Measurements from ENCODE around the gene VAV3. TPM values are rescaled to one million over a fixed set of nuclear protein-coding genes. Genes with fewer than 3 reads are reported as not detected.
"Not testable (repeated sequence)": the region's sequence is repeated elsewhere in the genome, so short reads cannot be mapped to it uniquely, and the experiment has no call there.

Gene VAV3
- total and polyA plus RNA-seq, 2 donors from 2014 or later: 61.6 to 87.5 TPM

GRCh38 chr1:107895403-107896191 is 69.4 kb downstream of the VAV3 start:
- Histone ChIP-seq H3K9me3 (ENCODE audit: control insufficient read depth in 2 of 3, insufficient read depth in 1 of 3, low read length in 3 of 3) (no peaks in the 10 kb centered on the region), H3K4me3 (ENCODE audit: low read length in 3 of 3) (no peak overlapping the region), H3K4me1 (ENCODE audit: control insufficient read depth in 2 of 3, insufficient read depth in 2 of 3, low read depth in 1 of 3, low read length in 3 of 3) (no peaks in the 10 kb centered on the region), H3K27me3 (ENCODE audit: control insufficient read depth, insufficient read depth, low read length) (no peaks in the 10 kb centered on the region), H3K27ac (ENCODE audit: low read depth in 2 of 2, low read length in 2 of 2) (no peak overlapping the region), H3K9ac (ENCODE audit: low read length in 3 of 3) (no peak overlapping the region), H3K36me3 (ENCODE audit: control insufficient read depth in 2 of 3, insufficient read depth in 3 of 3, low read length in 3 of 3) (no peaks in the 10 kb centered on the region)
- TF ChIP-seq CTCF (IDR thresholded peaks at IDR 0.05; ENCODE audit: borderline replicate concordance, extremely low read depth, insufficient read depth): no peak
- FAIRE-seq (no peak), DNase-seq (peak; percentile 41 to 62 (median 48))
- intact Hi-C loops (cut with DNase I): no loop called here

DNA sequence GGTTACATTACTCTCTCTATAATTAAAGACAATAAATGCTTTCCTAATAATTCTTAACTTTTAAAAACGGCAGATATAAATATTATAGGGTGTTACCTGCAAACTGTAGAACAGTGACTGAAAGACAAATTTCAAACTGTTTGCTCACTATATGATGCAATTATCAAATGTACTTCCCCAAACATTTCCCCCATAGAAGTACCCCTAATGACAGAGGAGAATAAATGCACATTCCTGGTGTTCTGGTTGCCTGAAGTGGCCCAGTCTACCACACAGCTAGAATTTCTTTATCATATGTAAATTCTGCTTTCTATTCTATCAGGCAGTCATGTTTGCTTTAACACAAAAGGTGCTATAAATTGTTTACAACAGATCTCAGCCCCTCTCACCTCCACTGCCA is 70.4 kb downstream of the VAV3 start:
- H3K9ac ChIP-seq (ENCODE audit: low read length in 3 of 3): no peak overlapping the region
- no peaks in the 10 kb centered on the region for H3K27me3 ChIP-seq (ENCODE audit: control insufficient read depth, insufficient read depth, low read length)
- H3K27ac ChIP-seq (ENCODE audit: low read depth in 2 of 2, low read length in 2 of 2): no peak overlapping the region
- H3K4me1 ChIP-seq (ENCODE audit: control insufficient read depth in 2 of 3, insufficient read depth in 2 of 3, low read depth in 1 of 3, low read length in 3 of 3): no peaks in the 10 kb centered on the region
- intact Hi-C loops (cut with DNase I): no loop called here
- DNase-seq: no peak
- no peak for FAIRE-seq
- no peaks in the 10 kb centered on the region for H3K9me3 ChIP-seq (ENCODE audit: control insufficient read depth in 2 of 3, insufficient read depth in 1 of 3, low read length in 3 of 3)
- H3K4me3 ChIP-seq (ENCODE audit: low read length in 3 of 3): no peak overlapping the region
- H3K36me3 ChIP-seq (ENCODE audit: control insufficient read depth in 2 of 3, insufficient read depth in 3 of 3, low read length in 3 of 3): no peaks in the 10 kb centered on the region
- no peak for TF ChIP-seq CTCF (IDR thresholded peaks at IDR 0.05; ENCODE audit: borderline replicate concordance, extremely low read depth, insufficient read depth)

GRCh38 chr1:107893350-107893749 is 71.6 kb downstream of the VAV3 start:
- DNase-seq; H3K27me3 ChIP-seq (ENCODE audit: control insufficient read depth, insufficient read depth, low read length); H3K9ac ChIP-seq (ENCODE audit: low read length in 3 of 3); H3K27ac ChIP-seq (ENCODE audit: low read depth in 2 of 2, low read length in 2 of 2); FAIRE-seq; H3K36me3 ChIP-seq (ENCODE audit: control insufficient read depth in 2 of 3, insufficient read depth in 3 of 3, low read length in 3 of 3); H3K9me3 ChIP-seq (ENCODE audit: control insufficient read depth in 2 of 3, insufficient read depth in 1 of 3, low read length in 3 of 3); intact Hi-C loops (cut with DNase I); H3K4me1 ChIP-seq (ENCODE audit: control insufficient read depth in 2 of 3, insufficient read depth in 2 of 3, low read depth in 1 of 3, low read length in 3 of 3); H3K4me3 ChIP-seq (ENCODE audit: low read length in 3 of 3): not testable (repeated sequence)

DNA sequence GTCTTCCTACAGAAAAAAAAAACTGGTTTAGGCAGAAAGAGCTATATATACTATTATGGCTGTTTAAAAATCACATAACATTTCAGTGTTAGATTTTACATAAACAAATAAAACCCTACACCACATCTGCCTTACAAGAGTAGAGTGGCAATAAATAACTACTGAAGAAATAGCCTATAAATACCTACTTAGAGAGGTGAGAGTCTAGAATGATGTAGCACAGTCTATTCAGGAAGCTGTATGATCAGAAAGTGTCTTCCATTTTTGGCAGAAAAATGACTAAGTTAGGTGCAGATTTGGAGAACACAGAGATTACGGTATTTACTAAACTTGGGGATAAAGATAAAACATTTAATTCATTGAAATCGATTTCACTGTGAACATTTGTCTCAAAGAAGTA is 75.5 kb downstream of the VAV3 start:
- no peak overlapping the region for H3K4me3 ChIP-seq (ENCODE audit: low read length in 3 of 3)
- H3K27me3 ChIP-seq (ENCODE audit: control insufficient read depth, insufficient read depth, low read length): no peaks in the 10 kb centered on the region
- no peaks in the 10 kb centered on the region for H3K9me3 ChIP-seq (ENCODE audit: control insufficient read depth in 2 of 3, insufficient read depth in 1 of 3, low read length in 3 of 3)
- TF ChIP-seq CTCF (IDR thresholded peaks at IDR 0.05; ENCODE audit: borderline replicate concordance, extremely low read depth, insufficient read depth): no peak
- DNase-seq: no peak
- no peak for FAIRE-seq
- H3K27ac ChIP-seq (ENCODE audit: low read depth in 2 of 2, low read length in 2 of 2): no peak overlapping the region
- H3K36me3 ChIP-seq (ENCODE audit: control insufficient read depth in 2 of 3, insufficient read depth in 3 of 3, low read length in 3 of 3): no peaks in the 10 kb centered on the region
- no peaks in the 10 kb centered on the region for H3K4me1 ChIP-seq (ENCODE audit: control insufficient read depth in 2 of 3, insufficient read depth in 2 of 3, low read depth in 1 of 3, low read length in 3 of 3)
- intact Hi-C loops (cut with DNase I): no loop called here
- no peak overlapping the region for H3K9ac ChIP-seq (ENCODE audit: low read length in 3 of 3)
